Aorta (tissue), 5 donors: ENCODE results near the gene RASGRP1. TPM values are rescaled to one million over a fixed set of nuclear protein-coding genes. Genes with fewer than 3 reads are reported as not detected.

Source experiments
- ATAC-seq: fragments of 200-7000 bp; cut with Tn5 transposase; one replicate; pipeline ENCODE4 v1.9.1; 2022; ENCODE audit warnings: moderate library complexity; ENCODE audit not compliant: low FRiP score
- DNase-seq, 2 donors: peaks; one replicate each; pipeline ENCODE4 v3.0.0-alpha.2; 2020
- H3K27ac ChIP-seq, 2 donors: one replicate each; pipeline ENCODE4 v1.5.1; 2013; ENCODE audit warnings: low read length in 2 of 2, mild to moderate bottlenecking in 2 of 2, moderate library complexity in 2 of 2, control low read depth in 1 of 2, inconsistent platforms in 1 of 2, low read depth in 1 of 2
- H3K27me3 ChIP-seq, 2 donors: one replicate each; pipeline ENCODE4 v1.6.1; 2013; ENCODE audit warnings: control low read depth in 1 of 2, low read length in 1 of 2, mild to moderate bottlenecking in 1 of 2, moderate library complexity in 1 of 2; ENCODE audit not compliant: insufficient read depth in 2 of 2, control insufficient read depth in 1 of 2
- H3K36me3 ChIP-seq, 2 donors: one replicate each; pipeline ENCODE4 v1.6.1; 2013; ENCODE audit warnings: control low read depth in 1 of 2, low read length in 1 of 2, mild to moderate bottlenecking in 1 of 2; ENCODE audit not compliant: insufficient read depth in 2 of 2, control insufficient read depth in 1 of 2
- H3K4me1 ChIP-seq, 2 donors: one replicate each; pipeline ENCODE4 v1.6.1; 2013; ENCODE audit warnings: low read length in 2 of 2, control low read depth in 1 of 2, mild to moderate bottlenecking in 1 of 2, moderate library complexity in 1 of 2; ENCODE audit not compliant: insufficient read depth in 2 of 2, control insufficient read depth in 1 of 2
- H3K4me3 ChIP-seq, 2 donors: one replicate each; pipeline ENCODE4 v1.5.1; 2013; ENCODE audit warnings: low read length in 2 of 2, control low read depth in 1 of 2, mild to moderate bottlenecking in 1 of 2
- H3K9me3 ChIP-seq: one replicate; pipeline ENCODE4 v1.6.1; 2013; ENCODE audit warnings: mild to moderate bottlenecking, low read length; ENCODE audit not compliant: control insufficient read depth
- WGBS, 2 donors: extraction: QIAGEN DNeasy Blood & Tissue Kit; methylation state at CpG; one replicate each; pipeline ENCODE4 v1.1.7; 2013; 5-methylcytosine and 5-hydroxymethylcytosine counted together
- intact Hi-C, 2 donors: fragments of 100-400 bp; cut with DNase I; formaldehyde crosslinking; loops; one replicate each; pipeline versions ENCODE4 v1.14.2 to v1.15.0; 2022
- polyA plus RNA-seq, 2 donors: library from polyadenylated mRNA; stranded (reverse); fragments of 200-250 nt; gene quantifications; one replicate each; pipeline ENCODE4 v1.2.3, GENCODE V29; 2013
- total RNA-seq, 2 donors: library from RNA; stranded (reverse); fragmentation: NEBNext Ultra II Directional; extraction: Animal tissue kit (Norgen Biotek cat#: 25700); gene quantifications; one replicate each; pipeline ENCODE4 v1.2.1, GENCODE V29; 2021
- donor health status: healthy with polysubstance abuse.
- donor health status: Bipolar disorder and iron deficiency.
- donor health status: DM: no; HTN: no; CAD: no.
- donor health status: DM: no; HTN: no; CAD: no.
- donor health status: DM: yes; HTN: yes; CAD: no.

RASGRP1 gene
- total and polyA plus RNA-seq, 4 donors, result 0.50 to 3.1 (median 1.5) TPM; not detected in 1

GRCh38 chr15:38560456-38560926 is 4.1 kb downstream of the RASGRP1 start:
- H3K4me3 ChIP-seq, result no peak overlapping the region
- intact Hi-C loops, result loop anchor here in 1 of 2 donors (5.0 kb wide), 1 partner anchor 83 kb away; no protein-coding TSS in a partner anchor
- H3K4me1 ChIP-seq, result no peaks in the 10 kb centered on the region
- WGBS, 2 donors, result 92 to 95% methylated on average over 7 of the region's 7 CpGs
- DNase-seq, result no peak
- H3K27ac ChIP-seq, result no peak overlapping the region
- H3K36me3 ChIP-seq, result no peaks in the 10 kb centered on the region
- H3K27me3 ChIP-seq, result no peaks in the 10 kb centered on the region
- no peaks in the 10 kb centered on the region for H3K9me3 ChIP-seq
- no peak for ATAC-seq

DNA sequence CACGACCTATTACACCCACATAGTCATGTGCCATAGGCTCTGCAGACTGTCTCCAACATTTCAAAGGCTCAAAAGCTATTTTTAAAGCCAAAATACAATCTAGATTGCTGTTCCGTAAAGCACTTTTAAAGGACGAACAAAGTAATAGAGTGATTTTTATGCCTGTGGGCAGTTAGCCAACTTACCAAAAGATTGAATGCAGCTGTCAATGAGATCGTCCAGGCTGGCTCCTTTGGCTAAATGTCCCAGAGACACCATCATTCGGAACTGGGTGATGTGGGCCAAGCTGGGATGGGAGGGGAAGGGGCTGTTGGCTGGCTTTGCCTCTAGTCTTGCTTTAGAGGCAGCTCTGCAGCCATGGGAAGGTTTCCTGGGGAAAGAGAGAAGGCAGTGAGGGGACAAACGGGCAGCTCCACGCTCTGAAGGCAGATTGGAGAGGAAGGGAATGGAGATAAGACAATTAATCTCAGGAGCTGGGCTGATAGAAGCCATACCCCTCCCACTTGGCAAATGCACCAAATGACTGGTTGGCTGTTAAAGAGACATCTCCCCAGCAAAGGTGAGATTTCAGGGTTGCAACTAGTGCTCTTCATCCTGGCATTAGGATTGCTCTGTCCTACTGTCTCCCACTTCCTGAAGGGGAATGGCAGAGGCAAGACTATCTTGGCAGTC is 4.8 kb downstream of the RASGRP1 start:
- no peaks in the 10 kb centered on the region for H3K9me3 ChIP-seq
- intact Hi-C loops, result loop anchor here in 1 of 2 donors (5.0 kb wide), 1 partner anchor 82 kb away; no protein-coding TSS in a partner anchor
- H3K4me3 ChIP-seq, result no peak overlapping the region
- DNase-seq (no peak), ATAC-seq (no peak)
- H3K27me3 ChIP-seq, result no peaks in the 10 kb centered on the region
- H3K27ac ChIP-seq, result no peak overlapping the region
- H3K36me3 ChIP-seq, result no peaks in the 10 kb centered on the region
- WGBS, 2 donors, result 17 to 18% methylated on average over 7 of the region's 7 CpGs
- no peaks in the 10 kb centered on the region for H3K4me1 ChIP-seq

GRCh38 chr15:38559131-38559530 is 5.5 kb downstream of the RASGRP1 start:
- H3K9me3 ChIP-seq, result no peaks in the 10 kb centered on the region
- no peak for ATAC-seq
- H3K36me3 ChIP-seq, result no peaks in the 10 kb centered on the region
- H3K4me3 ChIP-seq, result no peak overlapping the region
- H3K27ac ChIP-seq, result no peak overlapping the region
- no peaks in the 10 kb centered on the region for H3K4me1 ChIP-seq
- intact Hi-C loops, result no loop called here
- WGBS, 2 donors, result 87% methylated on average over 4 of the region's 4 CpGs
- no peaks in the 10 kb centered on the region for H3K27me3 ChIP-seq
- no peak for DNase-seq

- intact Hi-C loops, result no loop called here
- Histone ChIP-seq H3K36me3 (no peaks in the 10 kb centered on the region), H3K9me3 (no peaks in the 10 kb centered on the region), H3K27me3 (no peaks in the 10 kb centered on the region), H3K4me3 (no peak overlapping the region), H3K4me1 (no peaks in the 10 kb centered on the region), H3K27ac (no peak overlapping the region)
- DNase-seq (no peak), ATAC-seq (no peak)
- WGBS, 2 donors, result 87 to 89% methylated on average over 6 of the region's 6 CpGs
Measured at GRCh38 chr15:38558372-38559059, 6.1 kb downstream of the RASGRP1 start.

DNA sequence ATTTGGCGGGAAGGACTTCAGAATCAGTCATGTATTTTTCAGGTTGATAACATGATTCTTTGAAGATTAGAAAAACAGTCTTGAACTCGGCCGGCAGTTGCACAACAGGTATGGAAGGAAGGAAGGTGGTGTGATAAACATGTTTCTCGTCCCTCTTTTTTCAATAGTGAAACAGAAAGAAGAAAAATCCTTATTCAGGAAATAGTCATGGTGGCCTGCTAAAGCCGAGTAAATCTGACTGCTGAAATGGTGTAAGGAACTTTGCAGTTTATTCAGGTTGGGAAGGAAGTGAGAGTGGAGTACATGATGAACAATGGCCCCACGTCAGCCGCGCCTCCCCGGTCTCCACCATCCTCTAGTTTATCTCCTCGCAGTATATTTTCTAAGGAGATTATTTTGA is 6.7 kb downstream of the RASGRP1 start:
- H3K27me3 ChIP-seq, result no peaks in the 10 kb centered on the region
- WGBS, 2 donors, result 92 to 95% methylated on average over 10 of the region's 10 CpGs
- no peak overlapping the region for H3K27ac ChIP-seq
- no peaks in the 10 kb centered on the region for H3K36me3 ChIP-seq
- no peaks in the 10 kb centered on the region for H3K9me3 ChIP-seq
- H3K4me3 ChIP-seq, result no peak overlapping the region
- DNase-seq, result no peak
- no peak for ATAC-seq
- intact Hi-C loops, result no loop called here
- H3K4me1 ChIP-seq, result no peaks in the 10 kb centered on the region

GRCh38 chr15:38555686-38556334 is 8.8 kb downstream of the RASGRP1 start:
- Histone ChIP-seq H3K4me3 (no peak overlapping the region), H3K27ac (no peak overlapping the region), H3K36me3 (no peaks in the 10 kb centered on the region), H3K9me3 (no peaks in the 10 kb centered on the region), H3K27me3 (no peaks in the 10 kb centered on the region), H3K4me1 (no peaks in the 10 kb centered on the region)
- DNase-seq (no peak), ATAC-seq (no peak)
- 85 to 90% methylated on average over 5 of the region's 5 CpGs for WGBS, 2 donors
- intact Hi-C loops, result no loop called here

DNA sequence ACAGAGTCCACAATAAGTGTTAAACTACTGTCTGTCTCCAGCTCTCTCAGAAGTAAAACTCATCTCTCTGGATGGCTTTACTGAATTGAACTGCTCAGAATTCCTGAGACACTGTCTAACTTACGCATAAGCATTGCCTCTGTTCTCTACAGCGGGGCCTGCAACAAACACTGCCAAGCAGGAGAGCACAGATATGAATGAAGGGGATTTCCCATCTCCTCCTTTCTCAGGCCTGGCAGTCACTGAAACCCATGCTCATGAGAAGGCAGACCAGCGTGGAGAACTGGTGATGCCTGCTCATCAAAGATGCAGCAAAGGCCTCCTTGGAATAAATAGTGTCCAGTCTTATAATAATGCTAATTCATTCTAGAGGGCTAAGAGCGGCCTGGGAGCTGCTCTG is 10.3 kb downstream of the RASGRP1 start:
- intact Hi-C loops, result no loop called here
- Histone ChIP-seq H3K9me3 (no peaks in the 10 kb centered on the region), H3K27ac (no peak overlapping the region), H3K4me3 (no peak overlapping the region), H3K4me1 (no peaks in the 10 kb centered on the region), H3K27me3 (no peaks in the 10 kb centered on the region), H3K36me3 (no peaks in the 10 kb centered on the region)
- DNase-seq (no peak), ATAC-seq (no peak)
- WGBS, 2 donors, result 94 to 95% methylated on average over 4 of the region's 4 CpGs

GRCh38 chr15:38553071-38553470 is 11.5 kb downstream of the RASGRP1 start:
- 81 to 88% methylated on average over 4 of the region's 4 CpGs for WGBS, 2 donors
- H3K27ac ChIP-seq, result no peak overlapping the region
- no peak for ATAC-seq
- intact Hi-C loops, result no loop called here
- DNase-seq, result no peak
- no peaks in the 10 kb centered on the region for H3K9me3 ChIP-seq
- H3K4me1 ChIP-seq, result no peaks in the 10 kb centered on the region
- H3K4me3 ChIP-seq, result no peak overlapping the region
- H3K36me3 ChIP-seq, result no peaks in the 10 kb centered on the region
- no peaks in the 10 kb centered on the region for H3K27me3 ChIP-seq
